Stomach (tissue), 4 donors: ENCODE measurements around the gene ISL2.

ENCODE experiments used
- POLR2A ChIP-seq, 4 donors: fragments of 450-650 bp; IDR thresholded peaks; one replicate each; pipeline ENCODE4 v1.6.1; 2016; ENCODE audit warnings: antibody characterized with exemption in 4 of 4, control low read depth in 2 of 4, mild to moderate bottlenecking in 1 of 4, moderate library complexity in 1 of 4
- POLR2AphosphoS5 ChIP-seq, 3 donors: sonication (generic); formaldehyde crosslinking; IDR thresholded peaks; one replicate each; pipeline ENCODE4 v1.6.1; 2016; ENCODE audit warnings: antibody characterized with exemption in 3 of 3
- TF ChIP-seq, protein P1 (sequence below), 7 experiments: fragments of 450-650 bp in 4 of 7; fragments of 200-600 bp in 3 of 7; sonication (generic) in 3 of 7; IDR thresholded peaks; one replicate each; pipeline ENCODE4 v1.5.1; 2016 to 2019; ENCODE audit warnings: antibody characterized with exemption in 7 of 7, control low read depth in 2 of 7, mild to moderate bottlenecking in 1 of 7

- TF ChIP-seq, protein P1, sequence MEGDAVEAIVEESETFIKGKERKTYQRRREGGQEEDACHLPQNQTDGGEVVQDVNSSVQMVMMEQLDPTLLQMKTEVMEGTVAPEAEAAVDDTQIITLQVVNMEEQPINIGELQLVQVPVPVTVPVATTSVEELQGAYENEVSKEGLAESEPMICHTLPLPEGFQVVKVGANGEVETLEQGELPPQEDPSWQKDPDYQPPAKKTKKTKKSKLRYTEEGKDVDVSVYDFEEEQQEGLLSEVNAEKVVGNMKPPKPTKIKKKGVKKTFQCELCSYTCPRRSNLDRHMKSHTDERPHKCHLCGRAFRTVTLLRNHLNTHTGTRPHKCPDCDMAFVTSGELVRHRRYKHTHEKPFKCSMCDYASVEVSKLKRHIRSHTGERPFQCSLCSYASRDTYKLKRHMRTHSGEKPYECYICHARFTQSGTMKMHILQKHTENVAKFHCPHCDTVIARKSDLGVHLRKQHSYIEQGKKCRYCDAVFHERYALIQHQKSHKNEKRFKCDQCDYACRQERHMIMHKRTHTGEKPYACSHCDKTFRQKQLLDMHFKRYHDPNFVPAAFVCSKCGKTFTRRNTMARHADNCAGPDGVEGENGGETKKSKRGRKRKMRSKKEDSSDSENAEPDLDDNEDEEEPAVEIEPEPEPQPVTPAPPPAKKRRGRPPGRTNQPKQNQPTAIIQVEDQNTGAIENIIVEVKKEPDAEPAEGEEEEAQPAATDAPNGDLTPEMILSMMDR (IDR thresholded peaks at IDR 0.05) = no peak
- TF ChIP-seq POLR2A (IDR thresholded peaks at IDR 0.05) (no peak), POLR2AphosphoS5 (IDR thresholded peaks at IDR 0.05) (no peak)
Observed at GRCh38 chr15:76313731-76314130, 22.8 kb upstream of the ISL2 start.
